LNCAP (cell line): Measurements from ENCODE around the gene IGFBP3.

ENCODE experiments used
- CTCF ChIP-seq: fragments of 450-650 bp; IDR thresholded peaks from 2 replicates; pipeline ENCODE4 v1.5.1; 2017; ENCODE audit warnings: mild to moderate bottlenecking

Gene IGFBP3

DNA sequence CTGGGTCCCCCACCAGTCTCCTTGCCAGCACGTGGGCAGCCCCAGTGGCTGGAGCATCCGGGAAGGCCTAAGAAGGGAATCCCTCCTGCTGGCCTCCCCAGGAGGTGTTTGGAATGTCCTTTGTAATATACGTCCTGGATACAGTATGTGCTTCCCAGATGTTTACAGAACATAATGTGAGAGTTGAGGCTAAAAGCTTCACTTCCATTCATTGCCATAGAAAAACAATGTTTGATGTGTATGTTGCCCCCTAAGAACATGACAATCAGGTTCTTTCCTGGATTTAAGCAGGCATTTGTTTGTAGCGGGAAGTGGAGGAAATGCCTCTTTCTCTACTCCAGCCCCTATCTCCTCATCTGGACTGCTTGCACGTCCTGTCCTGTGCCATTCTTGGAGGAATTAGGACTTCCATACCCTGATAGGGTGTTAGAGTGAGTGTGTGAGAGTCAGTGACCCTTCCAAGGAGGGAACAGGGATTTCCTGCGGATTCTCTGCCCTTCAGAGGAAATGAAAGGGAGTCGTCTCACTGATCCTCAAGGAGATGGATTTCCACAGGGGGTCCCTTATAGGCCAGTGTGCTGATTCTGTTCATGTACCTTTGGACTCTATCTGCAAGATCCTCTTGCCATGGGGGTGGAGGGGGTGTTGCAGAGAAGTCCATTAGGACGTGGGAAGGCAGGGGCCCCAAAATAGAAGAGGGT, 31.6 kb downstream of the IGFBP3 start:
- TF ChIP-seq CTCF: no peak

- TF ChIP-seq CTCF: no peak
Observed at GRCh38 chr7:45888993-45889366, 32.1 kb downstream of the IGFBP3 start.

- TF ChIP-seq CTCF: no peak
Observed at GRCh38 chr7:45888185-45888992, 32.7 kb downstream of the IGFBP3 start, which contains the start of gene IGFBP1. Gene IGFBP1, plus strand, starts transcription at chr7:45888488. Its CDS starts 165 bp downstream, at chr7:45888653.

DNA sequence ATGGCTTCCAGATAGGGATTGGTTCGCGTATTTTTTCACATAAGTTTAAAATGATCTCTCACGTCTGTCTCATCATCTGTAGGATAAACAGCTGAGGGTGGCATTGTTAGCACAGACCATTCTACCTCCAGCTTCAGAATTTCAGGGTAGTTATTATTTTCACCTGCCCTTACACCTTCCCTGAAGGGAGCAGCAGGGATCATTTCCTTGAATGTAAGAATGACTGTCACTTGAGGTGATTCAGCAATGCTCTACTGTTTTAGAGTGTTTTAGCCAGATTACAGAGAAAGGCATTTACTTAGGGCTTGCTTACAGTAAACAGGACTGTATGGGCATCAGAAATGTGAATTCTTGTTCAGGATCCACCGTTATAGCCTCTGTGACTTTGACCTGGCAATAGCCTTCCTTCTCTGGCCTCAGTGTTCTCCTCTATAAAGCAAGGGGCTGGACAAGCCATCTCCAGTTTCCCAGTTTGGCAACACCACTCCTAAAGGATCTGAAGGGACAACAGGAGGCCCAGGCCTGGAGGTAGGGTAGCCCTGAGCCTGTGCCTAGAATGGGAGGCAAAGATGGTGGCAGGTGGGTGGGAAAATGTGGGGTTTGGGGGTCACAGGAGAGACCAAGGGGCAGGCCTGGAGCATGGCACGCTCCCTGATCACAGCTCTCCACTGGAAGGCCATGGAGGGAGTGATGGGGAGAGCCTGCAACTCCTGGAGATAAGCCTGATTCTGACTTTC, 34.0 kb downstream of the IGFBP3 start:
- TF ChIP-seq CTCF: no peak

- no peak for TF ChIP-seq CTCF
Observed at GRCh38 chr7:45885264-45885882, 35.7 kb downstream of the IGFBP3 start.

DNA sequence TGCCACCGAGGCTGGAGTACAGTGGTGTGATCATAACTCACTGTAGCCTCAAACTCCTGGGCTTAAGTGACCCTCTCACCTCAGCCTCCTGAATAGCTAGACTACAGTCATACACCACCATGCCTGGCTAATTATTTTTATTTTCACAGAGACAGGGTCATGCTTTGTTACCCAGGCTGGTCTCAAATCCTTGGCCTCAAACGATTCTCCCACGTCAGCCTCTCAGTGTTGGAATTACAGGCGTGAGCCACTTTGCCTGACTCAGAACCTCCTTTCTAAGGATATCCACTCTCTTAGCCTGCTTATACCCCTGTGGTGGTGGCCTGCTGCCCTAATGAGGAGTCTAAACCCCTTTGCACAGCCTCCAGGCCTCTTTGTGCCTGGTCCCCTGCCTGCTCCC, 36.9 kb downstream of the IGFBP3 start:
- no peak for TF ChIP-seq CTCF

DNA sequence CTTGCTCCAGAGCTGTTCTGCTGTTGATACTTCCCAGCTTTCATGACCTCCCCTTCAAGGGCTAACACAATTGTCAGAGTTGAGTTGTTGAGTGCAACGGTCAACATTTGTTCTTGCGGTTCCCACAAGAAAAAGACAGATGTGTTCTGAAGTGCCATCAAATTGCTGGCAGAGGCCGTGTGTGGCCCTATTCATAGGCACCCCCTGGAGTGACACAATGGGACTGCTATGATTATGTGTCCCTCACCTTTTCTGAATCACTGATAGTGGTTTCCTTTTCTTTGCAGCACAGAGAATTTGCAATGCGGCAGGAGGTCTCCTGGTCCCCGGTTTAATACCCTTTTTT, 38.6 kb downstream of the IGFBP3 start:
- no peak for TF ChIP-seq CTCF
